SK-N-SH (cell line): ENCODE results near the gene ZCCHC3. TPM values are rescaled to one million over a fixed set of nuclear protein-coding genes. Genes with fewer than 3 reads are reported as not detected.
A peak's percentile ranks its signal among the peaks of the same experiment; 100 is the strongest.

Source experiments
- CTCF ChIA-PET: fragments of 300-600, 350-600 bp; formaldehyde crosslinking; extraction: SDS; loops from one replicate; lab custom pipeline; 2021; lab: Yijun Ruan, JAX
- POLR2A ChIA-PET: fragments of 350-600 bp; sonication (Branson Sonifier 250); formaldehyde crosslinking; extraction: SDS; loops from one replicate; lab custom pipeline; 2020; ENCODE audit warnings: antibody characterized with exemption, inconsistent platforms; lab: Yijun Ruan, JAX
- DNase-seq: peaks from one replicate; pipeline ENCODE4 v3.0.0; 2012
- H2AFZ ChIP-seq: fragments of 200-600 bp; sonication (generic); 2 replicates; pipeline ENCODE4 v1.8.1; 2016; ENCODE audit warnings: antibody characterized with exemption, mild to moderate bottlenecking, low read depth
- H3F3A ChIP-seq: fragments of 200-600 bp; sonication (generic); replicated peaks from 2 replicates; pipeline ENCODE3; 2016; ENCODE audit warnings: antibody characterized with exemption, mild to moderate bottlenecking; ENCODE audit not compliant: insufficient read depth
- H3K27ac ChIP-seq, 2 experiments: fragments of 200-500 bp in 1 of 2; fragments of 200-600 bp in 1 of 2; sonication (Bioruptor generic) in 1 of 2; sonication (generic), shearing (Covaris generic) in 1 of 2; 2 replicates each; pipeline versions ENCODE4 v1.5.1 to v1.6.1; 2014 to 2016; ENCODE audit warnings: low read depth in 2 of 2, inconsistent platforms in 1 of 2, low read length in 1 of 2, mild to moderate bottlenecking in 1 of 2, mixed read lengths in 1 of 2
- H3K27me3 ChIP-seq: fragments of 200-600 bp; sonication (generic), shearing (Covaris generic); 2 replicates; pipeline ENCODE4 v1.6.1; 2016; ENCODE audit warnings: mixed run types; ENCODE audit not compliant: insufficient read depth
- H3K36me3 ChIP-seq, 2 experiments: fragments of 200-500 bp in 1 of 2; fragments of 200-600 bp in 1 of 2; sonication (Bioruptor generic) in 1 of 2; sonication (generic) in 1 of 2; replicated peaks in 1 of 2; 2 replicates each; pipeline versions ENCODE3 to v1.5.1; 2014 to 2016; ENCODE audit warnings: low read length in 1 of 2, mild to moderate bottlenecking in 1 of 2; ENCODE audit not compliant: insufficient read depth in 2 of 2, control insufficient read depth in 1 of 2
- H3K4me1 ChIP-seq, 2 experiments: fragments of 200-500 bp in 1 of 2; fragments of 200-600 bp in 1 of 2; sonication (Bioruptor generic) in 1 of 2; sonication (generic), shearing (Covaris generic) in 1 of 2; 2 replicates each; pipeline versions ENCODE4 v1.5.1 to v1.6.1; 2014 to 2016; ENCODE audit warnings: low read depth in 1 of 2, low read length in 1 of 2, mixed run types in 1 of 2; ENCODE audit not compliant: insufficient read depth in 2 of 2, control insufficient read depth in 1 of 2
- H3K4me2 ChIP-seq: fragments of 200-600 bp; sonication (generic), shearing (Covaris generic); 2 replicates; pipeline ENCODE4 v1.6.1; 2017; ENCODE audit warnings: mixed run types
- H3K4me3 ChIP-seq, 2 experiments: fragments of 200-500 bp in 1 of 2; fragments of 200-600 bp in 1 of 2; sonication (Bioruptor generic) in 1 of 2; sonication (generic), shearing (Covaris generic) in 1 of 2; 2 replicates each; pipeline versions ENCODE4 v1.5.1 to v1.8.1; 2014 to 2016; ENCODE audit warnings: low read depth in 2 of 2, inconsistent platforms in 1 of 2, low read length in 1 of 2, mild to moderate bottlenecking in 1 of 2, mixed read lengths in 1 of 2, moderate library complexity in 1 of 2
- H3K79me2 ChIP-seq: fragments of 200-600 bp; sonication (generic); 2 replicates; pipeline ENCODE4 v1.8.1; 2017; ENCODE audit warnings: mild to moderate bottlenecking; ENCODE audit not compliant: insufficient read depth
- H3K9ac ChIP-seq: fragments of 200-600 bp; sonication (generic); 2 replicates; pipeline ENCODE4 v1.6.1; 2017; ENCODE audit warnings: mixed run types
- H3K9me2 ChIP-seq: fragments of 200-600 bp; sonication (generic); 2 replicates; pipeline ENCODE4 v1.6.1; 2017; ENCODE audit warnings: mixed run types
- H3K9me3 ChIP-seq: fragments of 200-600 bp; sonication (generic); 2 replicates; pipeline ENCODE4 v1.6.1; 2017; ENCODE audit warnings: mixed run types, mild to moderate bottlenecking, moderate library complexity
- H4K20me1 ChIP-seq: fragments of 200-600 bp; sonication (generic); 2 replicates; pipeline ENCODE4 v1.6.1; 2017; ENCODE audit warnings: mild to moderate bottlenecking, mixed run types; ENCODE audit not compliant: insufficient read depth
- CHD2 ChIP-seq: fragments of 150-350 bp; IDR thresholded peaks from 2 replicates; pipeline ENCODE4 v1.6.1; 2018; ENCODE audit warnings: low read length; ENCODE audit not compliant: partially characterized antibody
- ELF1 ChIP-seq: IDR thresholded peaks from 2 replicates; pipeline ENCODE4 v1.4.0; 2012
- EP300 ChIP-seq, 2 experiments: IDR thresholded peaks; 2 replicates each; pipeline versions ENCODE4 v1.4.0 to v1.6.1; 2012; ENCODE audit warnings: borderline replicate concordance in 1 of 2, low read depth in 1 of 2, low read length in 1 of 2
- FOSL2 ChIP-seq: IDR thresholded peaks from 2 replicates; pipeline ENCODE4 v1.4.0; 2012; ENCODE audit warnings: low read depth, mild to moderate bottlenecking, moderate library complexity, borderline replicate concordance
- FOXJ3 ChIP-seq: sonication (generic); formaldehyde crosslinking; IDR thresholded peaks from 2 replicates; pipeline ENCODE4 v1.5.1; 2020; ENCODE audit warnings: mild to moderate bottlenecking, missing genetic modification reagents
- FOXM1 ChIP-seq: IDR thresholded peaks from 2 replicates; pipeline ENCODE4 v1.4.0; 2012; ENCODE audit warnings: low read depth, mild to moderate bottlenecking
- GATA2 ChIP-seq: sonication (generic); formaldehyde crosslinking; IDR thresholded peaks from 2 replicates; pipeline ENCODE4 v1.5.0; 2020; ENCODE audit warnings: mild to moderate bottlenecking, missing genetic modification reagents
- MEF2A ChIP-seq: IDR thresholded peaks from 2 replicates; pipeline ENCODE4 v1.4.0; 2012; ENCODE audit warnings: low read depth, borderline replicate concordance
- NFIC ChIP-seq: IDR thresholded peaks from 2 replicates; pipeline ENCODE4 v1.4.0; 2012; ENCODE audit warnings: borderline replicate concordance
- NRF1 ChIP-seq: IDR thresholded peaks from 2 replicates; pipeline ENCODE4 v1.6.1; 2012; ENCODE audit warnings: low read depth, mild to moderate bottlenecking, low read length
- POLR2AphosphoS5 ChIP-seq: IDR thresholded peaks from 2 replicates; pipeline ENCODE4 v1.6.1; 2012; ENCODE audit warnings: low read depth, low read length
- RAD21 ChIP-seq: IDR thresholded peaks from 2 replicates; pipeline ENCODE4 v1.6.1; 2012; ENCODE audit warnings: mild to moderate bottlenecking, low read length
- RFX5 ChIP-seq: IDR thresholded peaks from 2 replicates; pipeline ENCODE4 v1.6.1; 2012; ENCODE audit warnings: mild to moderate bottlenecking, improper control_type of control experiment, low read length
- RXRA ChIP-seq: IDR thresholded peaks from 2 replicates; pipeline ENCODE4 v1.4.0; 2012; ENCODE audit warnings: low read depth, mild to moderate bottlenecking, borderline replicate concordance
- SIN3A ChIP-seq: IDR thresholded peaks from 2 replicates; pipeline ENCODE4 v1.6.1; 2012; ENCODE audit warnings: low read depth, mild to moderate bottlenecking, low read length, moderate library complexity, borderline replicate concordance
- SMC3 ChIP-seq: IDR thresholded peaks from 2 replicates; pipeline ENCODE4 v1.6.1; 2012; ENCODE audit warnings: low read depth, low read length, improper control_type of control experiment
- TCF12 ChIP-seq: IDR thresholded peaks from 2 replicates; pipeline ENCODE4 v1.4.0; 2012
- TEAD4 ChIP-seq: IDR thresholded peaks from 2 replicates; pipeline ENCODE4 v1.4.0; 2012; ENCODE audit warnings: mild to moderate bottlenecking, borderline replicate concordance; ENCODE audit not compliant: insufficient read depth
- WGBS: methylation state at CpG from one replicate; pipeline ENCODE4 v1.1.6; 2017; ENCODE audit warnings: low lambda C conversion rate; 5-methylcytosine and 5-hydroxymethylcytosine counted together
- polyA plus RNA-seq, 3 experiments: library from polyadenylated mRNA; depleted of rRNA; stranded (reverse); fragments of >200 nt; gene quantifications; 2 replicates each; pipeline ENCODE4 v1.2.3, GENCODE V29; 2012
- TF ChIP-seq, protein P1 (sequence below): fragments of 200-600 bp; sonication (generic); IDR thresholded peaks from 2 replicates; pipeline ENCODE4 v1.6.1; 2017; ENCODE audit warnings: antibody characterized with exemption, mild to moderate bottlenecking, moderate library complexity
- TF ChIP-seq, protein P2 (sequence below): fragments of 150-350 bp; IDR thresholded peaks from 2 replicates; pipeline ENCODE4 v1.6.1; 2017; ENCODE audit warnings: antibody characterized with exemption, low read length, low read depth, borderline replicate concordance
- TF ChIP-seq, protein P3 (sequence below): IDR thresholded peaks from 2 replicates; pipeline ENCODE4 v1.4.0; 2012; ENCODE audit warnings: low read depth
- TF ChIP-seq, protein P4 (sequence below): IDR thresholded peaks from 2 replicates; pipeline ENCODE4 v1.4.0; 2012; ENCODE audit warnings: low read depth, borderline replicate concordance
- TF ChIP-seq, protein P5 (sequence below): IDR thresholded peaks from 2 replicates; pipeline ENCODE4; 2012
- TF ChIP-seq, protein P6 (sequence below): fragments of 150-350 bp; IDR thresholded peaks from 2 replicates; pipeline ENCODE4 v1.6.1; 2016; ENCODE audit warnings: mild to moderate bottlenecking, low read depth, low read length

The ZCCHC3 gene
- polyA plus RNA-seq, 1 of the 3 experiments (the other 2 are of a cell fraction) = 9.5 TPM

DNA sequence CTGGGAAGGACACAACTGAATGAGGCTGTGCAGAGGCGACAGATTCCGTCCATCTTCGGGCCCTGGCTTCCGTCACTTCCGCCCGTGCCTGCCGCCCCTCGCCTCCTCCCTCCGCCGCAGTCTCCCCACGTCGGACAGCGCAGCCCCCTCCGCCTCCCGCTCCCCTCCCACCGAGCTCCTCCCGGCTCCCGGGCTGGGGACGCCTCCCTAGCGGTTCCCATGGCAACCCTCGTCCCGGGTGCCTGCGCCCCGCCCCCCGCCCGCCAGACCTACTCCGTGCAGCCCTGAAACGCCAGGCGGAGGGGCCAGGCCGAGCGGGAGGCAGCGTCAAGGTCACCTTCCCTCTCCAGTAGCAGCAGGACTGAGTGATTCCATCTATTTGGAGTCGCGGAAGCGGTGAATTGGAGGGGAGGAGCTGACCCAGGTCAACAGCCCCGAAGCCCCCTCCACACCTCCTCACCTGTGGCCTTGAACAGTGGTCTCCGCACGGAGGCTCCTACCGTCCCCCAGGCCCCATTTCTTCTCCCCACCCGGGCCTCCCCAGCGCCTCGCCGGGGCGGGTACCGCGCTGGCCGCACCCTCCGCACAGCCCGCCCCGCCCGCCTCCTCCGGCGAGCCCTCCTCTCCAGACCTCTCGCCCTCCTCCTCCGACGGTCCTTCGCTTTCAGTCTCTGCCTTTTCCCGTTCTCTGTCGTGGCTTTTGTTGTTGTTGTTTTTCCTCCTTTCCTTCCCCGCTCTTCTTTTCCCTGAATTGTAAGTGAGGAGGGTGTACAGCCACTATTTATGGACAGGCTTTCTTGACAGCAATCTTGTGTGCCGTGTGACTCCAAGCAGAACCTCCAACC lies 50.5 kb downstream of the ZCCHC3 start:
- Histone ChIP-seq H3K27ac (peak overlapping the region; percentile 97 to 98), H2AFZ (peak overlapping the region; percentile 89; the same call in 1 of the 2 replicates), H3K4me1 (peaks cover 0 to 16% of the 10 kb centered on the region in 2 experiments; a peak in 2 of 4 replicates), H3K9me2 (no peaks in the 10 kb centered on the region), H3K79me2 (peaks cover 17% of the 10 kb centered on the region), H3K4me3 (peak overlapping the region; percentile 62 to 88), H3K27me3 (no peaks in the 10 kb centered on the region), H4K20me1 (no peaks in the 10 kb centered on the region), H3K36me3 (peaks cover 6 to 17% of the 10 kb centered on the region in 2 experiments), H3F3A (peaks cover 10% of the 10 kb centered on the region), H3K9me3 (no peaks in the 10 kb centered on the region), H3K4me2 (peak overlapping the region; percentile 99), H3K9ac (peak overlapping the region; percentile 93)
- 1% methylated on average over 24 of the region's 61 CpGs for whole genome bisulfite sequencing
- DNase-seq = peak; percentile 100
- ChIA-PET POLR2A (interaction anchor here (0.6 to 3.9 kb wide), 11 partner anchors 14 to 196 kb away, joined by 3 to 39 read pairs (median 7); partner anchors contain the start of genes CSNK2A1, SOX12 and TRIB3), CTCF (interaction anchor here (1.8 to 5.6 kb wide), 2 partner anchors 17 to 51 kb away, joined by 5 to 65 read pairs; partner anchors contain the start of gene ZCCHC3)
- TF ChIP-seq SIN3A (peak; percentile 76; the same call in 1 of the 2 replicates), FOXM1 (no peak), TEAD4 (no peak), NFIC (no peak), TCF12 (peak; percentile 20; the same call in 1 of the 2 replicates), POLR2AphosphoS5 (peak; percentile 77), RAD21 (no peak), ELF1 (no peak), FOXJ3 (0 out of 2 replicates have a peak, but pooled peaks have one; percentile 20), RXRA (no peak), GATA2 (CRISPR knock-in tag) (no peak), SMC3 (no peak), FOSL2 (no peak), NRF1 (0 out of 2 replicates have a peak, but pooled peaks have one; percentile 28), CHD2 (peak; percentile 77), MEF2A (no peak), RFX5 (no peak), EP300 (IDR thresholded peaks at IDR 0.05; ENCODE audit: borderline replicate concordance in 1 of 2, low read depth in 1 of 2, low read length in 1 of 2) (no peak; a peak in 1 of 4 replicates)
- TF ChIP-seq, protein P1, sequence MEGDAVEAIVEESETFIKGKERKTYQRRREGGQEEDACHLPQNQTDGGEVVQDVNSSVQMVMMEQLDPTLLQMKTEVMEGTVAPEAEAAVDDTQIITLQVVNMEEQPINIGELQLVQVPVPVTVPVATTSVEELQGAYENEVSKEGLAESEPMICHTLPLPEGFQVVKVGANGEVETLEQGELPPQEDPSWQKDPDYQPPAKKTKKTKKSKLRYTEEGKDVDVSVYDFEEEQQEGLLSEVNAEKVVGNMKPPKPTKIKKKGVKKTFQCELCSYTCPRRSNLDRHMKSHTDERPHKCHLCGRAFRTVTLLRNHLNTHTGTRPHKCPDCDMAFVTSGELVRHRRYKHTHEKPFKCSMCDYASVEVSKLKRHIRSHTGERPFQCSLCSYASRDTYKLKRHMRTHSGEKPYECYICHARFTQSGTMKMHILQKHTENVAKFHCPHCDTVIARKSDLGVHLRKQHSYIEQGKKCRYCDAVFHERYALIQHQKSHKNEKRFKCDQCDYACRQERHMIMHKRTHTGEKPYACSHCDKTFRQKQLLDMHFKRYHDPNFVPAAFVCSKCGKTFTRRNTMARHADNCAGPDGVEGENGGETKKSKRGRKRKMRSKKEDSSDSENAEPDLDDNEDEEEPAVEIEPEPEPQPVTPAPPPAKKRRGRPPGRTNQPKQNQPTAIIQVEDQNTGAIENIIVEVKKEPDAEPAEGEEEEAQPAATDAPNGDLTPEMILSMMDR = no peak
- TF ChIP-seq, protein P2, sequence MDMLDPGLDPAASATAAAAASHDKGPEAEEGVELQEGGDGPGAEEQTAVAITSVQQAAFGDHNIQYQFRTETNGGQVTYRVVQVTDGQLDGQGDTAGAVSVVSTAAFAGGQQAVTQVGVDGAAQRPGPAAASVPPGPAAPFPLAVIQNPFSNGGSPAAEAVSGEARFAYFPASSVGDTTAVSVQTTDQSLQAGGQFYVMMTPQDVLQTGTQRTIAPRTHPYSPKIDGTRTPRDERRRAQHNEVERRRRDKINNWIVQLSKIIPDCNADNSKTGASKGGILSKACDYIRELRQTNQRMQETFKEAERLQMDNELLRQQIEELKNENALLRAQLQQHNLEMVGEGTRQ = no peak
- TF ChIP-seq, protein P3, sequence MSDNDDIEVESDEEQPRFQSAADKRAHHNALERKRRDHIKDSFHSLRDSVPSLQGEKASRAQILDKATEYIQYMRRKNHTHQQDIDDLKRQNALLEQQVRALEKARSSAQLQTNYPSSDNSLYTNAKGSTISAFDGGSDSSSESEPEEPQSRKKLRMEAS = peak; percentile 76; the same call in 1 of the 2 replicates
- TF ChIP-seq, protein P4, sequence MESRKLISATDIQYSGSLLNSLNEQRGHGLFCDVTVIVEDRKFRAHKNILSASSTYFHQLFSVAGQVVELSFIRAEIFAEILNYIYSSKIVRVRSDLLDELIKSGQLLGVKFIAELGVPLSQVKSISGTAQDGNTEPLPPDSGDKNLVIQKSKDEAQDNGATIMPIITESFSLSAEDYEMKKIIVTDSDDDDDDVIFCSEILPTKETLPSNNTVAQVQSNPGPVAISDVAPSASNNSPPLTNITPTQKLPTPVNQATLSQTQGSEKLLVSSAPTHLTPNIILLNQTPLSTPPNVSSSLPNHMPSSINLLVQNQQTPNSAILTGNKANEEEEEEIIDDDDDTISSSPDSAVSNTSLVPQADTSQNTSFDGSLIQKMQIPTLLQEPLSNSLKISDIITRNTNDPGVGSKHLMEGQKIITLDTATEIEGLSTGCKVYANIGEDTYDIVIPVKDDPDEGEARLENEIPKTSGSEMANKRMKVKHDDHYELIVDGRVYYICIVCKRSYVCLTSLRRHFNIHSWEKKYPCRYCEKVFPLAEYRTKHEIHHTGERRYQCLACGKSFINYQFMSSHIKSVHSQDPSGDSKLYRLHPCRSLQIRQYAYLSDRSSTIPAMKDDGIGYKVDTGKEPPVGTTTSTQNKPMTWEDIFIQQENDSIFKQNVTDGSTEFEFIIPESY = no peak
- TF ChIP-seq, protein P5, sequence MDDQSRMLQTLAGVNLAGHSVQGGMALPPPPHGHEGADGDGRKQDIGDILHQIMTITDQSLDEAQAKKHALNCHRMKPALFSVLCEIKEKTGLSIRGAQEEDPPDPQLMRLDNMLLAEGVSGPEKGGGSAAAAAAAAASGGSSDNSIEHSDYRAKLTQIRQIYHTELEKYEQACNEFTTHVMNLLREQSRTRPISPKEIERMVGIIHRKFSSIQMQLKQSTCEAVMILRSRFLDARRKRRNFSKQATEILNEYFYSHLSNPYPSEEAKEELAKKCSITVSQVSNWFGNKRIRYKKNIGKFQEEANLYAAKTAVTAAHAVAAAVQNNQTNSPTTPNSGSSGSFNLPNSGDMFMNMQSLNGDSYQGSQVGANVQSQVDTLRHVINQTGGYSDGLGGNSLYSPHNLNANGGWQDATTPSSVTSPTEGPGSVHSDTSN = peak; percentile 60
- TF ChIP-seq, protein P6, sequence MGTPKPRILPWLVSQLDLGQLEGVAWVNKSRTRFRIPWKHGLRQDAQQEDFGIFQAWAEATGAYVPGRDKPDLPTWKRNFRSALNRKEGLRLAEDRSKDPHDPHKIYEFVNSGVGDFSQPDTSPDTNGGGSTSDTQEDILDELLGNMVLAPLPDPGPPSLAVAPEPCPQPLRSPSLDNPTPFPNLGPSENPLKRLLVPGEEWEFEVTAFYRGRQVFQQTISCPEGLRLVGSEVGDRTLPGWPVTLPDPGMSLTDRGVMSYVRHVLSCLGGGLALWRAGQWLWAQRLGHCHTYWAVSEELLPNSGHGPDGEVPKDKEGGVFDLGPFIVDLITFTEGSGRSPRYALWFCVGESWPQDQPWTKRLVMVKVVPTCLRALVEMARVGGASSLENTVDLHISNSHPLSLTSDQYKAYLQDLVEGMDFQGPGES = no peak
